Measurements from ENCODE around the gene TBCA.
A peak's percentile ranks its signal among the peaks of the same experiment; 100 is the strongest.
"Not testable (repeated sequence)": the region's sequence is repeated elsewhere in the genome, so short reads cannot be mapped to it uniquely, and the experiment has no call there.

Gene TBCA

DNA sequence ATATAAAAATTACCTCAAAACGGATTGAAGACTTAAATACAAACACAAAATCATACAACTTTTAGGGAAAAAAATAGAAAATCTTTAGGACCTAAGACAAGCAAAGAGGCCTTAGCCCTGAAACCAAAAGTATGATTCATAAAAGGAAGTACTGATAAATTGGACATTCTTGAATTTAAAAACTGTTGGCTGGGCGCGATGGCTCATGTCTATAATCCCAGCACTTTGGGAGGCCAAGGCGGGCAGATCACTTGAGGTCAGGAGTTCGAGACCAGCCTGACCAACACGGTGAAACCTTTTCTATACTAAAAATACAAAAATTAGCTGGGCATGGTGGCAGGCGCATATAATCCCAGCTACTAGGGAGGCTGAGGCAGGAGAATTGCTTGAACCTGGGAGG lies 76.6 kb downstream of the TBCA start:
- DNase-seq: not testable (repeated sequence)

DNA sequence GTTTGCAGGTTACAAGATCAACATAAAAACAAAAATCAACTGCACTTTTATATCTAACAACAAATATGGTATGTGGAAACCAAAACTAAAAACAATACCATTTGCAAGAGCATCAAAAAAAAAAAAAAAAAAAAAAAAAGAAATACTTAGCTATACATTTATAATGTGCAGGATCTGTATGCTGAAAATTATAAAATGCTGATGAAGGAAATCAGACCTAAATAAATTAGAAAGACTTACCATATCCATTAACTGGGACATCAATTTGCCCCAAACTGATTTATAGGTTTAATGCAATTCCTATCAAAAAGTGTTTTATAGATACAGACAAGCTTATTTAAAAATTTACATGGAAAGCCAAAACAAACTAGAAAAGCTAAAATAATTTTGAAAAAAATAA lies 77.2 kb downstream of the TBCA start:
- no peak for DNase-seq

- no peak for DNase-seq
These were observed 78.4 kb downstream of the TBCA start for GRCh38 chr5:77697692-77698091.

- peak; percentile 23 for DNase-seq
These were observed 80.0 kb downstream of the TBCA start for GRCh38 chr5:77696120-77696519.

- no peak for DNase-seq
These were observed 82.2 kb downstream of the TBCA start for GRCh38 chr5:77693913-77694312.

GRCh38 chr5:77683171-77683732 lies 92.9 kb downstream of the TBCA start:
- DNase-seq: no peak

- DNase-seq: no peak
These were observed 105.6 kb downstream of the TBCA start for GRCh38 chr5:77670526-77670925.

DNA sequence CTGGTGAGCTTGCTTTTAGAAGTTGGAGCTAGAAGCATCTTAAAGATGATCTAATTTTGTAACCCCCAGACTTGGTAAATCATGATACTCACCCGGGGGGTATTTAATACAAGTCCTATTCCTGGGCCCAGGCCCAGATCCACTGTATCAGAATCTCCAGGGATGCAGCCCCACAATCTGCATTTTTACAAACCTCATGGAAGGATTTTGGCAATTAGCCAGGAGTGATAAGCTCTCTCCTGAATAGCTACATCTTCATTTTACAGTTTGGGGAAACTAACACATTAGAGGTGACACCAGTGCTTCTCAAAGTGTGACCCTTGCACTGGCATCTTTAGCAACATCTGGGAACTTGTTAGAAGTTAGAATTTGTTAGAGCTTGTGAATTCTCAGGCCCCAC lies 106.5 kb downstream of the TBCA start:
- DNase-seq: no peak

DNA sequence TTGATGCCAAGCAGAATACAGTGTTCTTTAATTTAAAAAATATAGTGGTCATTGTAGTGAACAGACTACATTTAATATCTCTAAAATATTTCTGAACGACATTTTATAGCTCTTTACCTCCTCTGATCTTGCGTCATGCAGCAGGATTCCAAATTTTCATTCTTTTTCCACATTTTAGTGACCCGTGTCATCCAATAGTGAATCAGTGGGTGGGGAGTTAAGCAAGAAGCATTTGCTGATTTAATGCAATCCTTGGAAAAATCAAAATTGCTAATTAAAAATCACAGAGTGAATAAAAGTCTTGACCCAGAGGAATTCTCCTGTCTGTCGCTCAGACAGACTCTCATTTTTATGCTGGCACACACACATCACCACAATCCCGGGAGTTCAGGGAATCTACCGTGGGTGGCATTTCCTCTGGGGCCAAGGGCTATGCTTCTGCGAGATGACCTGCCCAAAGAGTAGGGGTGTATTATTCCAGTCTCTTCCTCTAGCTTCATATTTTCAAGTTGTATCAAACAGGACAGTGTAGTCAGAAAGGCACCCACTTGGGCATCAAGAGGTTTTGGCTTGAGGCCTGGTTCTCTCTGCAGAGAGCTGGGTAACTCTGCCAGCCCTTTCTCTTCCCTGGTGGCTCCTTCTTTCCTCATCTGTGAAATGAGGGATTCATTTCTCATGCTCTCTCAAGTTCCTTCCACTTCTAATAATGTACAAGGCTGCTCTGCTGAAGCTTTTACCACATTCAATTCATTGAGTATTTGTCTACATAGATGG lies 112.9 kb downstream of the TBCA start:
- no peak for DNase-seq

- peak; percentile 65 for DNase-seq
These were observed 113.5 kb downstream of the TBCA start for GRCh38 chr5:77662635-77663034.

DNA sequence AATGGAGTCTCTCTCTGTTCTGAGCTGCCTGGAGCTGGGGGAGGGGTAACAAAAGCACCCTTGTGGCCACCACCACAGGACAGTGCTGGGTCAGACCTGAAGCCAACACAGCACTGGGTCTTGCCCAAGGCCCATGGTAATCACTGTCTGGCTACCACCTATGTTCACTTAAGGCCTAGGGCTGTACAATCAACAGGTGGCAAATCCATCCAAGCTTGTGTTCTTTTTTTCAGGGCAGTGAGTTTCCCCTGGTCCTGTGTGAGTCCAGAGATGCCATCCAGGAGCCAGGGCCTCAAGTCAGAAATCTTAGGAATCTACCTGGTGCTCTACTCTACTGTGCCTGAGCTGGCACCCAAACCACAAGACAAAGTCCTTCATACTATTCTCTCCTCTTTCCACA lies 117.5 kb downstream of the TBCA start:
- DNase-seq: no peak

GRCh38 chr5:77651343-77651742 lies 124.8 kb downstream of the TBCA start:
- DNase-seq: no peak

GRCh38 chr5:77650686-77651085 lies 125.5 kb downstream of the TBCA start:
- no peak for DNase-seq

GRCh38 chr5:77649776-77650175 lies 126.4 kb downstream of the TBCA start:
- no peak for DNase-seq

GRCh38 chr5:77645995-77646639 lies 130.0 kb downstream of the TBCA start:
- DNase-seq: no peak

- peak; percentile 30 for DNase-seq
These were observed 130.8 kb downstream of the TBCA start for GRCh38 chr5:77645158-77645994.

- DNase-seq: no peak
These were observed 131.6 kb downstream of the TBCA start for GRCh38 chr5:77644371-77645157.

DNA sequence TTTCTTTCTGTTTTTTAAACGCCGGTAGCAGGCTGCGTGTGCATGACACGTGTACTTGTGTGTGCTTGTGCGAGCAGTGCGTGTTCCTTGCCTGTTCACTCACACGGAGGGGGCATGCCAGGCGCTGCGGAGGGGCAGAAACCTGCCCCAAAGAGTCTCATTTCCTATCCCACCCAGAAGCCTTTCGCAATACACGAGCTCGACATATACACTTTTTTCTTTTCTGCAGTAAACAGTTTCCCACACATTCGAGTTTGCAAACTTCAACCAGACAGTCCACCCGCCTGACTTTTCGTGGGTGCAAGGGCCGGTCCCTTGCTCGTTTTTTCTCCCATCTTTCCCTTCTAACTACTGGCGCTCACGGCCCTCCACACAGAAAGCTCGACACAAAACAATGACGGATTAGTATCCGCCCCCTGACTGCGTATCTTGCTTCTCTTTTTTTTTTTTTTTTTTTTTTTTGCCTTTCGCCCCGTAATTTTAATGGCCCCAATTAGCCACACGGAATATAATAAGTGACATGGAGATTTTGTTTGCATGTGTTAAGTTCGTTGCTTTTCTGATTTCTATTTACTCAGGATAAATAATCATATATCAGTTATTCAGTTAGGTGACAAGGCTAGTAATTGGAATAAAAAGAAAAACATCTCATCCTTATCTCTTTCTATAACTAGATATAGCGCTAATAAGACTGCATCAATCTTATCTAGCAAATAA lies 132.3 kb downstream of the TBCA start:
- DNase-seq: no peak

DNA sequence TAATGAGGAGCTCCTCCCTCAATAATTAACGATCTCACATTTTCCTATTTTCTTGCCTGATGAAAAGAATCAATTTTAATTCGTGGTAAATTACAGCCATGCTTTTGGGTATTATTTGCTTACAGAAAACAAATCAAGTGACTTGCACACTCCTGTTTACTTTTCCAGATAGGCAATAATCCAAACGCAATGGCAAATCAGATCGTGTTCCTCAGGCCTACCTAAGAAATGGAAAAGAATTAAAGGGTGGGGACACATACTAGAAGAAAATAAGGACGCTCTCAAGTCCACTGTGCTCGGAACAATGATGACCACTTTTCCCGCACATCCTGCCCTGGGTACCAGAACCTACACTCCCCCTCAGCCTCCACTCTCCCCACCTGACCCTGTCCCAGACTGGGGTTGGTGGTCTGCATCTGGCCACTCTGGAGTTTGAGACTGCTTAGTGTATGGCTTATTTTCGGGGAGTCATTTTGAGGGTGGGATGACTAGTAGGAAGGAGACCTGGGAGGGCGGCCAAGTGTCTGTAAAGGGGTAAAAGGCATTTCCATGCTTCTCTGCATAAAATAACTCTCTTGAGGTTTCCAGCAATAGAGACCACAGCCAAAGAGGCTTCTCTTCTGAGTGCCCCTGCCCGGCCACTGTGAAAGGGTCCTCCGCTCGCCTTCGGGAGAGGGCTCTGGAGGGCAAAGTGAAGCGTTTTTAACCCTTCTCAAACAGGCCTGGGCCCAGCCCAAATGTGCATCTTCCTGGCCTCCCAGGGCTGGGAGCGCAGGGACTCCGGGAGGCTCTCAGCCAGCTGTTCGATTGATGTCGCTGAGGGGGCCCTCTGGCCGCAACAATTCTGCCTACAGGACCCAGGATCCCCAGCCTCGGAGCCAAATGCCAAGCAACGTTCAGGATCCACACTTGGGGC lies 133.1 kb downstream of the TBCA start:
- no peak for DNase-seq

GRCh38 chr5:77641963-77642737 lies 134.0 kb downstream of the TBCA start:
- no peak for DNase-seq
